ENCODE data around the gene ALPP.
"Not testable (repeated sequence)": the region's sequence is repeated elsewhere in the genome, so short reads cannot be mapped to it uniquely, and the experiment has no call there.

The ALPP gene

DNA sequence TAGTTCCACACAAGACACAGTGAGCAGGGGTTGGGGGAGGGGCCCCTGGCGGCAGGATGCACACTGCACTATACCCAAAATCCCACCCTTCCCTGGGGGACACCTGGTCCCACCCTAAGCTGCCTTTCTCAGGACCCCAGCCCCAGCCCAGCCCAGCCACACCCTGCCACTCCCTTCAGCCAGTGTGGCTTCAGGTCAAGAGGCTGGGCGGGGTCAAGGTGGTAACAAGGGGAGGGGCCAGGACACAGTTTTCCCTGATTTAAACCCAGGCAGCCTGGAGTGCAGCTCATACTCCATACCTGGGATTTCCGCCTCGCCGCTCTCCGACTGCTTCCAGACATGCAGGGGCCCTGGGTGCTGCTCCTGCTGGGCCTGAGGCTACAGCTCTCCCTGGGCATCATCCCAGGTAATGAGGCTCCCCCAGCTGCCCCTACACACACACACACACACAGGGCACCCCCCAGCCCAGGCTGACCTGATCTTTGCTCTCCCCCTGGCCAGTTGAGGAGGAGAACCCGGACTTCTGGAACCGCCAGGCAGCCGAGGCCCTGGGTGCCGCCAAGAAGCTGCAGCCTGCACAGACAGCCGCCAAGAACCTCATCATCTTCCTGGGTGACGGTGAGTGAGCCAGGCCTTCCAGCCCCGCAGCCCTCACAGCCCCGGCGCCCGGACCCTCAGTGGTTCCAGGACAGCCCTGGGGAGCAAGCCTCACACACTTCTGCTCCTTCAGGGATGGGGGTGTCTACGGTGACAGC lies 28.2 kb downstream of the ALPP start, which contains the start of gene ALPG:
ALPG (plus strand) TSS at position 289 of the 755 bp plus-strand sequence; CDS start at position 340, 51 bp downstream.
- DNase-seq (ENCODE audit: low read depth) = no peak

DNA sequence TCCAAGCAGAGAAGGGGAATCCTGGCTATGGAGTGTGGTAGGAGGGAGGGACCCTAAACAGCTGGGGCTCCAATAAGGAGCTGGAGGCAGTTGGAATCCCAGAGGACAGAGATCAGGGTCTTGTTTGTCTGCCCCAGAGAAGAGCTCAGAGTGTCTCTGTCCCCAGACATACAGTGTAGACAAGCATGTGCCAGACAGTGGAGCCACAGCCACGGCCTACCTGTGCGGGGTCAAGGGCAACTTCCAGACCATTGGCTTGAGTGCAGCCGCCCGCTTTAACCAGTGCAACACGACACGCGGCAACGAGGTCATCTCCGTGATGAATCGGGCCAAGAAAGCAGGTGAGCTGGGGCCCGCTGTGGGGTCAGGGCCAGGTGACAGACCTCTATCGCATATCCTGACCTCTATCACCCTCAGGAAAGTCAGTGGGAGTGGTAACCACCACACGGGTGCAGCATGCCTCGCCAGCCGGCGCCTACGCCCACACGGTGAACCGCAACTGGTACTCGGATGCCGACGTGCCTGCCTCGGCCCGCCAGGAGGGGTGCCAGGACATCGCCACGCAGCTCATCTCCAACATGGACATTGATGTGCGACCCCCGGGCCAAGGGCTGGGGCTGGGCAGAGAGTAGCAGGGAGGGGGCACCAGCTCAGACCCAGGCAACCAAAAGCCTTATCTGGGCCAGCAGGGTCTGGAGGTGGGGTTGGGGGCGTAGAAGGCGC lies 29.0 kb downstream of the ALPP start:
- not testable (repeated sequence) for DNase-seq (ENCODE audit: low read depth)

DNA sequence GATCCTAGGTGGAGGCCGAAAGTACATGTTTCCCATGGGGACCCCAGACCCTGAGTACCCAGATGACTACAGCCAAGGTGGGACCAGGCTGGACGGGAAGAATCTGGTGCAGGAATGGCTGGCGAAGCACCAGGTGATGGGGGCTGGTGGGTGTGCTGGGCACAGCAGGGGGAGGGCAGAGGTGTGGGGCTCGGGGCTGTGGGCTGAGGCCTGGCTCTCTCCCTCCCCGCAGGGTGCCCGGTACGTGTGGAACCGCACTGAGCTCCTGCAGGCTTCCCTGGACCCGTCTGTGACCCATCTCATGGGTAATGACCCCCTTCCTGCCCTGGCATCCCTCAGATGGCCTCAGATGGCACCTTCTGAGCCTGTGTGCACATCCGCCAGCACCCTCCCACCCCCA lies 29.7 kb downstream of the ALPP start:
- not testable (repeated sequence) for DNase-seq (ENCODE audit: low read depth)

DNA sequence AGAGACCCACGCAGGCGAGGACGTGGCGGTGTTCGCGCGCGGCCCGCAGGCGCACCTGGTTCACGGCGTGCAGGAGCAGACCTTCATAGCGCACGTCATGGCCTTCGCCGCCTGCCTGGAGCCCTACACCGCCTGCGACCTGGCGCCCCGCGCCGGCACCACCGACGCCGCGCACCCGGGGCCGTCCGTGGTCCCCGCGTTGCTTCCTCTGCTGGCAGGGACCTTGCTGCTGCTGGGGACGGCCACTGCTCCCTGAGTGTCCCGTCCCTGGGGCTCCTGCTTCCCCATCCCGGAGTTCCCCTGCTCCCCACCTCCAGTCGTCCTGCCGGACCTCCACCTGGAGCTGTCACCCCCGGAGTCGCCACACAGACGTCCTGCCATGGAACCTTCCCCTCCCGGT lies 31.1 kb downstream of the ALPP start:
- not testable (repeated sequence) for DNase-seq (ENCODE audit: low read depth)

DNA sequence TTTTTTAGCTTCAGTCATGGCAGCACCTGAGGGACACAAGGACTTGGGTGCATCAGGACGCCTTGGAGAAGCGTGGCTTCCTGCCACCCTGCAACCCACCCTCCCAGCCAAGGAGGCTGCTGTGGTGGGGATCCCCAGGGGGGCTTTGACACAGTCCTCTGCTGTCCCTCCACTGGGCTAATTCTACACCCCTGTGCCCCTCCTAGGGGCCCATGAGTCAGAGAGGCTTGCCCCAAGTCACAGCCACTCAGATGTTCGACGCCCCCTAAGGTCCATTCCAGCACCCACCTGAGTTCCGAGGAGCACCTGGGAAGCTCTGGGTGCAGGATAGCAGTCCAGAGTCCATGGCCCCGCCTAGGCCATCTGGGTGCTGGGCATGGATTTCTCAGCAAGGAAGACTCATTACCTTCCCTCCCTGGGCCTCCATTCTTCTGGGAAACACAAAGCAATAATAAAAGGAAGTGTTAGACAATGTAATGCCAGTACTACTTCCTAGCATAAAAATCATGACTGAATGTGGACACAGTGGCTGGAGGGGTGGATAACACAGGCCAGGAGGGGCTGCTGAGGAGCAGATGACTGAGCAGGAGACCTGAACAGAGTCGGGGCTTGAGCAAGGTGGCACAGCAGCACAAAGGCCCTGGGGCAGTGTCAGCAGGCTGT lies 31.8 kb downstream of the ALPP start:
- DNase-seq (ENCODE audit: low read depth) = no peak

DNA sequence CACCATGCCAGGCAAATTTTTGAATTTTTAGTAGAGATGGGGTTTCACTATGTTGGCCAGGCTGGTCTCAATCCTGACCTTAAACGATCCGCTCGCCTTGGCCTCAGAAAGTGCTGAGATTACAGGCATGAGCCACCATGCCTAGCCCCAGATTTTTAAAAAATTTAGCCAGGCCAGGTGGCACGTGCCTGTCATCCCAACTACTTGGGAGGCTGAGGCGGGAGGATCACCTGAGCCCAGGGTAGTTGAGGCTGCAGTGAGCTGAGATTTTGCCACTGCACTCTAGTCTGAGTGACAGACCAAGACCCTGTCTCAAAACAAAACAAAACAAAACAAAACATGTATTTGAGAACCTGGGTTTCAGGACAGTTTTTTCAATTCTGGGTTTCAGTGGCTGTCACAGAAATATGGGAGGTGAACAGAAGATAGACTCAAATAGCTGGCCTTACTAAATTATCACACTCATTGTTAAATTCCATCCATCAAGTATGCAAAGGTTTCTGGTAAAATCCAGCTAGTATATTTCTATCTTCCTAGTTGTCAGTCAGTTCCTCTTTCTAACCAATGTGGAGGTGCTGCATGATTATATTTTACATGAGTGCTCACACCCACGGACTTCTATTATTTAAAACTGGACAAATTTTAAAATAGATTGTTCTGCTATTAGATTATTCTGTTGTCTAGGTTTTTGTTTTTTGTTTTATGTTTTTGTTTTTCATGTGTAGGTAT lies 33.5 kb downstream of the ALPP start:
- no peak for DNase-seq (ENCODE audit: low read depth)

DNA sequence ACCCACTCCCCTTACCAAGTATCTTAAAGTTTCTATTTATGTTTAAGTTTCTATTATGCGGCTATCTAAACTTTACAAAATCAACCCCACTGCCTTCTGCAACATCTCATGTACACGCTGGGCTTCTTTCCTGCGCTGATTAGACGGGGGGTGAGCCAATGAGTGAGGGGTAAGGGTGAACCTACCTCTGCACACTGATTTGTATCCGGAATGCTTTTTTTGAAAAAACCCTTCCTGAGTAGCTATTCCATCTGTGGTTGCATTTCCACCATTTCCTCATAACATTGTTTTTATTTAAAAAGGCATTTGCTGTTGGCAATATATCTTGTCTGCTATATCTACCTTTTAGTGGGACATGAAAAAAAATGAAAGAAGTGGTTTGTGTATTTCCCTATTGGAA lies 34.4 kb downstream of the ALPP start:
- DNase-seq (ENCODE audit: low read depth) = no peak

DNA sequence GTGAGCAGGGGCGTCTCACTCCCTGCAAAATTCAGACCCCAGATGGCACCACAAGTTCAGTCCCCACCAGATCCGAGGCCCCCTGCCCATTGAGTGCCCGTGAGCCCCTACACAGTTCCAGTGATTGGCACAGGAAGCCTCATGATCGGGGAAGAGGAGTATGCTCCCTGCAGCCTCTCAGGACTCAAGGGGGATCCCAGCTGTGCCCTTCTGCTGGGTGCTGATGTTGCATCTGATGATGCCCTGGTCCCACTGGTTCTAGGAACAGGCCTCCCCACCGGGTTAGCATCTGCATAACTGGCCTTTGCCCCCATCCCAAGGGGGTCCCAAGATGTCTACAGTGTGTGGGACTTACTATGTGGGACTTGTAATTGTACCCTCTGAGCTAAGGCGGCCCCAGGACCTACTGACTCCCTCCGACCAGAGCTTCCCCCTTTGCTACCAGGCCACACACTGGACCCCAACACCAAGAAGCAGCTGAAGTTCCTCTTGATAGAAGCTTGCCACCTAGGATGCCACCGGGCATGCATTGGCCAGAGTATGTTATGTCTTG lies 36.7 kb downstream of the ALPP start:
- no peak for DNase-seq (ENCODE audit: low read depth)

DNA sequence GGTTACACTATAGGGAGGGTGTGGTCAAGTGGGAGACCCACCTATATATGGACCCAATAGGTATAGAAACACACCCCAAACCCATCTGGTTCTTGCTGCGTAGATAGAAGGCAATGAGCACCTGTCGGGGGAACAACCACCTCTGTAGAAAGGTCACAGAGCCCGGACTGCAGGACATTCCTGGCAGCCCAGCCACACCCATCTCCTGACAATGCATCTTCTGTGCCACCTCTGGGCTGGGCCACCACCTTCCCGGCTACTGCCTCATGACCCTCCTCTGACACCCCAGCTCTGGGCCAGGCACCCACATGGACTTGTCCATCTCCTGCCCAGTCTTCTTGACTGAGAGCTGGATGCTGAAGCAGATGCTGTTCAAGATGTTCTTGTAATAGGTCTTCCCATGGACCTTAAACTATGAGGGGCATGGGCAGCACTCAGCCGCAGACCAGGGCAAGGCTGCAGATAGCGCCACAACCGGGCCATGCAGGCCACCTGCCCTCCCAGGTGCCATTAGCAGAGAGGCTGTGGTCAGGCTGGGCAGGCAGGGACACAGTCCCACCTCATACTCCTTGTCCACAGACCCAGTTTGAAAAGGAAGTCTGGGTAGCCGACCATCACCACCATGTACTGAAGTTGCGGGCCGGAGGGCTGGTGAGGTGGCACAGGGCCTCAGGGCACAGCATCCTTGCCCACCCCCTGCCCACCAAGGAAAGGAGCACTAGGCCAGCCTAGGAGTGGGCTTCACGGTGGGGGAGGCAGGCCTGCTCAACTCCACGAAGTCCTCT lies 37.4 kb downstream of the ALPP start:
- DNase-seq (ENCODE audit: low read depth) = no peak

DNA sequence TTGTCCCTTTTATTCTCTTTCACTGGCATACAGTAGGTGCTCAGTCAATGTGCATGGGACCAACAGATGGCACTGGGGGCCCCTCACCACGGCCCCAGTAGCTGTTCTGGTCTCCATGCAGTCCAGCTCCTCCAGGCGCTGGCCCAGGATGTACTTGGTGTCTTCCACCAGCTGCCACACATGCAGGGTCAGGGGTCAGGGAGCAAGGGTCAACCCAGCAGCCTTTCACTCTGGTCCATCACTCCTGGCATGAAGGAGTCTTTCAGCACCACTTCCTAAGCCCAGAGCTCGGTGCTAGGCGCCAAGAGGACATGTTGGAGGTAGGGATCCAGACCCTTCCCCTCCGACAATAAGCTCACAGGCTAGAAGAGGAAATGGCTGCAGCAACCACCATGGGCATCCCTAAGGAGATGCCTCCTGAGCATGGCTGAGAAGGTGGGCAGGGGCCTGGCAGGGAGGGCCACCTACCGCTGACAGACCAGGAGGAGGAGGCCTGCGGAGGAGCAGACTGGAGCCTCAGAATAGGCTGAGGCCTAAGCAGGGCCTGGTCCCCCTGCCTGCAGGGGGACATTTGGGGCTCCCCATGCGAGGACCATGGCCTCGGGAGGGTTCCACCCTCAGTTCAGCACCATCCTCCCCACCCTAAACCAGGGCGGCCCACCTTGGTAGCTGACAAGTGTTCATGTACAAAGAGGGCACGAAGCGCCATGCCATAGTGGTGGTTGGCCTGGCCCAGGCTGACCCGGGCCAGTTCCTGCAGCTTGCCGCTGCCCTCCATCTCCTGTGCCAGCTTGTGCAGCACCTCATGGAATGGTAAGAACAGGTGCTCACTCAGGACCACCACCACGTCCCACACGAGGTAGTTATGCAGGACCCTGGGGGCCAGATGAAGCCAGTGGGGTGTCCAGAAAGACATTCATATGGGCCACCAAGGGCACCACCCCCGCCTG lies 38.2 kb downstream of the ALPP start:
- no peak for DNase-seq (ENCODE audit: low read depth)

DNA sequence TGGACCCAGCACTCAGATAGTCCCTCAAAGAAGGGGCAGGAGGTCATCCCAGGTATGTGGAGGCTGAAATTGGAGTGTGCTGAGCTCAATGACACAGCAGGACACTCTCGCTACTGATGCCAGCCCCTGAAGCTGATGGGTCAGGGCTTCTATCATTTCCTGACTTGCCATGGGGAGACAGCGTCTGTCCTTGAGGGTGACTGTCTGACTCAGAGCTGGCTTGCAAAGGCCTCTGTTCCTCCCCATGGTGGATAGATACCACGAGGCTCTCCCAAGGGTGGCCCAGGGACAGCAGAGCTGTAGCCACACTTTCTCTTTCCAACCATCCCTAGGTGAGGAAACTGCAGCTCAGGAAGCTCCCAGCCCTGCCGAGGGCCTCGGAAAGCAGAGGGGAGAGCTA lies 38.9 kb downstream of the ALPP start:
- no peak for DNase-seq (ENCODE audit: low read depth)

DNA sequence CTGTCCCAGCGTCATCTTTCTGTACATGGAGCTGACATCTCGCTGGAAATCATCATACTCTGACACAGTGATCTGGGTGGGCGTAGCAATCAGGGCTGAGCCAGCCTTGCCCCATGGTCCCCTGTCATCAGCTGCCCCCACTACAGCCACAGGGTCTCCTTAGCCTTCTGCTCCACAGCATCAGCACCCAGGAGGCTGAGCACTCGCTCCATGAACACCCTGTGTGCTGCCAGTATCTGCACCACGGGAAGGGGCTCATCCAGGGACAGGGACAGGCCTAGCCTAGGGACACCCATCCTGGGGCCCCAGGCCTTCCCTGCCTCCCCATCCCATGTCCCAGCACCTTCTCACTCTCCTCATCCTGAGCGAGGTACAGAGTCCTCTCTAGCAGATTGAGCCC lies 39.5 kb downstream of the ALPP start:
- no peak for DNase-seq (ENCODE audit: low read depth)

DNA sequence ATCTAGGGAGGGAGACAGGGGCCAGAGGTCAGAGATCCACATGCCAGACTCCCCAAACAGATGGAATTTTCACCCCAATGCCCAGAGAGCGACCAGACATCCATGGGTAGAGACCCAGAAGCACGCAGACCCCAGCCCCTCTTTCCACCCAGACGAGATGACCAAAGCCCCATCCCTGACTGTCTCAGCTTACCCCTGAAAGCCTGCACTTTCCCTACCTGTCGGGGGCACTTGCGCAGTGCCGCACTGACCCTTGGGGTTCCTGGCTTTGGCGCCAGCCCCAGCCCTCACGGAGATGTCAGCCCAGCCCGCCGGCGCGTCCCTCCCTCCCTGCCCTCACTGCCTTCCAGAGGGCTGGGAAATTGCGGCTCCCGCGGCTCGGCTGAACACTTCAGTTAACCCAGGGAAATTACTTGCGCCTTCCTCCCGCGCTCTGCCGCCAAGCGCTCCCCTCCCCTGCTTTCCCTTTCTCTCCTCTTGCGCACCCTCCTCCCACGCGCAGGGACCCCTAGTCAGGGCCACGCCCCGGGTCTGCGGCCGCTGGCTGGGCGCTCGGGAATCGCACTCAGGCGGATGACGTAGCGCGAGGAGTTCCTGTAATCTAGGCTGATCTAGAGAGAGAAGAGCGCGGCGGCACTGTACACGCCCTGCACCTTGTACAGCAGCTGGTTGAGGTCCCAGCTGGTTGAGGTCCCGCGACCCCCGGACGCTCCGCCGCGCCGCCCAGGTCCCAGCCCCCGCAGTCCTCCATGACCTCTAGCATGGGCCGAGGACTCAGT lies 40.1 kb downstream of the ALPP start:
- no peak for DNase-seq (ENCODE audit: low read depth)

DNA sequence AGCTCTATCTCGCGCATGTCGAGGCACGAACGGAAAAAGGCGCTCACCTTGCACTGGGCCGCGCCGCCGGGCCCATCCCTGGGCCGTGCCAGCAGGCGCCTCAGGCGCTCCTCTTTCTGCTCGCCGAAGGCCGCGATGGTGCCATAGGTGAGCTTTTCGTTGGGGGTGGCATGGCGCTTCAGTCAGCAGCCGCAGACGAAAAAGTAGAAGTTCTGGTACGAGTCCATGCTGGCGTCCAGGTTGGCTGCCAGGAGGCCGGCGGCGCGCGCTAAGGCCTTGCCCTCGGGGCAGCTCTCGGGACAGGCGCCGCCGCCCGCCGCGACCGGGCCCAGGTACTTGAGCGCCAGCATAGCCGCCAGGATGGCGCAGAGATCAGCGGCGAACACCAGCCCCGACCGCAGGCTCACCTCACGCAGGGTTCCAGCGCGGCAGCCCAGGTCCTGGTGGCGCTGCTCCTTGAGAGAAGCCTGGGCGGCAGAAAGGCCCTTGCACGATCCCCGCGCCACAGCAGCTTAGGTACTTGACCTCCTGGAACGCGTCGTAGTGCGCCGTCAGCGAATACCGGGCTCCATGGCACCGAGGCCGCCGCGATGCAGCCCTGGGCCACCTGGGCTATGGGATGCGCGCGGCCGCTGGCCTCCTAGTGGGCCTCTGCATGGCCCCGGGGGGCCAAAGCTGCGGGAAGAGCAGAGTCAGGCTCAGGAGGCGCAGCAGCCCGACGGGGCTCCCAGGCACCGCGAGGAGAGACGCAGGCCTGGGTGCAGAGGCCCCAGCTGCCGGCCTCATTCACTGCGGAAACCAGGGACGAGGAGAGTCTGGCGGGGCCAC lies 40.9 kb downstream of the ALPP start:
- DNase-seq (ENCODE audit: low read depth) = no peak

DNA sequence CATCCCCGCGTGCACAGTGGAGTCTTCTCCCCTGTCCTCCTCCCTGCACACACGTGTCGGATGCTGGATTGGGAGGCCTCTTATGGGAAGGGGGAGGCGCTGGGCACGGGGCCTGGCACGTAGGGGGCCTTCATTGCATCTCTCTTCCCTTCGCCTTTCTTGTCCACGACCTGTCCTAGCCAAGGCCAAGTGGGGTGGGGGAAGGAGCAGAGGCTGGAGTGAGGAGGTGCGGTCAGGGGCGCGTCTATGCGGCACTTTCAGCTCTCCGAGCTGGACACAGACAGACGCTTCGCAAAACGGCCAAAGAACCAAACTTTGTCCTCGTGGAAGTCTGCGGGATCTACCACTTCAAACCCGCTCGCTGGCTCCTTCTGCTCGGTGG lies 41.5 kb downstream of the ALPP start:
- DNase-seq (ENCODE audit: low read depth) = no peak

DNA sequence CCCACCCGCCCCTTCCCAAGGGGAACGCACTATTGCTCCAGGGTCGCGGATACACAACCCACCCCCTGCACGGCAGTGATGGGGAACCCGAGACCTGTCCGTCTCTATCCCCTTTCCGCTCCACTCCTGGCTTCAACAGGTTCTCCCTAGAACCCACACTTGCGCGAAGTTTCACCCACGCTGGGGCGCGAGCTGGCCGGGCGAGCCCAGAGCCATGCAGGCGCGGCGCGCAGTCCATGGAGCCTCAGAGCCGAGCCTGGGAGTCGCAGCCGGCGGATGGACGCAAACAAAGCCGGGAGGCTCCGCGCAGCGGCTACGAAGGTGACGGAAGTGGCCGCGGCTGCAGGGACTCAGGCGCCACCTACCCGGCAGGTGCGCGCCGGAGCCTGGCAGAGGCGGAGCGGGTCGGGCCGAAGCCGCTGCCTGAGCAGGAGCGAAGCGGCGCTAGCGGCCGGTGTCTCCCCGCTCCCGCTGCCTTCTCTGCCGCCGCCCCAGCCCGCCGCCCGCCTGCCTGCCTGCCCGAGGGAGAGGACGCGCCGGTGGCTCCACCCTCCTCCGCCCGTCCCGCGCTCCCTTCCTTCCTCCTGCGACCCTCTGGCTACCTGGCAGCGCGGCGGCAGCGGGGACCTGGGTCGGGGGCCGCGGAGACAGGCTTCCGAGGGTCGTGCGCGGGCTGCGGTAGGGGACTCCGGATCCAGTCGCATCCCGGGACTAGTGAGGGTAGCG lies 42.1 kb downstream of the ALPP start:
- no peak for DNase-seq (ENCODE audit: low read depth)

DNA sequence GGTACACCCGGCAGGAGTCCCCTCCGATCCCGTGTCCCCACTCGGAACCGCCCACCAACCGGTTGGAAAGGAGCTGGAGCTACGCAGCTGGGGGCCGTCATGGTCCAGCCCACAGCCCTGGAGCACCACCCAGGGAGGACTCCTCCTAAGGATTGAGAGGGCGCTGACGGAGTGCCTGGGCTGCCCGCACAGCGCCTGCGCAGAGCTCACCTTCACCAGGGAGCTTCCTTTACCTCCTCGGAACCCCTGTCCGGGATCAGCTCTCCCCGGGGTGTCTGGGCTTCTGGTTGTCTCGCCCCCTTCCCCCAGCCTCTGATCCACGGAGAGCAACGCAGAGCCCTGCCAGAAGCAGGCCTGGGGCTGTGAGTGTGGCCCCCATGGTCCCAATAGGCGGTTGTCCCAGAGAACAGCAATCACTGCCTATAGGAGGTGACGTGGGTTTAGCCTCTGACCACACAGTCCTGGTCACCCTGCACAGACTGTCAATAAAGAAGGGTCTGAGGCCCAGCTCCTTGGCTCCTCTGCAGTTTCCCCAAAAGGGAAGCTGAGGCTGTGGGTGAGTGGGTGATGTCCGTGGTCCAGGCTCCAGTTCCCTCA lies 42.7 kb downstream of the ALPP start:
- no peak for DNase-seq (ENCODE audit: low read depth)
